Muscle of arm (tissue), 12 donors: ENCODE data around the gene GRID2. TPM values are rescaled to one million over a fixed set of nuclear protein-coding genes. Genes with fewer than 3 reads are reported as not detected.

ENCODE experiments used
- DNase-seq: peaks from one replicate; pipeline ENCODE4 v3.0.0-alpha.2; 2013
- polyA plus RNA-seq, 12 donors: library from polyadenylated mRNA; unstranded; fragments of 120-200 nt; gene quantifications; one replicate each; pipeline ENCODE4 v1.2.1, GENCODE V29; 2013; ENCODE audit not compliant: insufficient read length in 12 of 12

GRID2 gene
- polyA plus RNA-seq, 12 donors = 0.21 to 1.6 (median 0.53) TPM; not detected in 2

- DNase-seq = no peak
Measured at GRCh38 chr4:93748373-93749291, 1444.9 kb downstream of the GRID2 start.

GRCh38 chr4:93749292-93749761 lies 1445.6 kb downstream of the GRID2 start:
- DNase-seq = no peak

GRCh38 chr4:93751411-93751810 lies 1447.6 kb downstream of the GRID2 start:
- no peak for DNase-seq

- DNase-seq = no peak
Measured at GRCh38 chr4:93756101-93756500, 1452.3 kb downstream of the GRID2 start.

- no peak for DNase-seq
Measured at GRCh38 chr4:93759506-93759905, 1455.7 kb downstream of the GRID2 start.

GRCh38 chr4:93760284-93760683 lies 1456.5 kb downstream of the GRID2 start:
- DNase-seq = no peak

GRCh38 chr4:93761286-93761685 lies 1457.5 kb downstream of the GRID2 start:
- DNase-seq = no peak

- peak; percentile 43 for DNase-seq
Measured at GRCh38 chr4:93764639-93765246, 1461.0 kb downstream of the GRID2 start.

GRCh38 chr4:93767917-93768316 lies 1464.2 kb downstream of the GRID2 start:
- no peak for DNase-seq

- no peak for DNase-seq
Measured at GRCh38 chr4:93770201-93770600, 1466.4 kb downstream of the GRID2 start.

GRCh38 chr4:93771640-93772411 lies 1468.1 kb downstream of the GRID2 start:
- DNase-seq = no peak

- DNase-seq = no peak
Measured at GRCh38 chr4:93772858-93773257, 1469.1 kb downstream of the GRID2 start.

- DNase-seq = no peak
Measured at GRCh38 chr4:93775551-93775950, 1471.8 kb downstream of the GRID2 start.

- DNase-seq = no peak
Measured at GRCh38 chr4:93776386-93777080, 1472.8 kb downstream of the GRID2 start.

GRCh38 chr4:93777081-93777460 lies 1473.3 kb downstream of the GRID2 start:
- DNase-seq = no peak

- DNase-seq = no peak
Measured at GRCh38 chr4:93779228-93779627, 1475.5 kb downstream of the GRID2 start.

- DNase-seq = no peak
Measured at GRCh38 chr4:93780080-93780479, 1476.3 kb downstream of the GRID2 start.

- DNase-seq = no peak
Measured at GRCh38 chr4:93781198-93781597, 1477.4 kb downstream of the GRID2 start.

- DNase-seq = no peak
Measured at GRCh38 chr4:93786149-93786548, 1482.4 kb downstream of the GRID2 start.

GRCh38 chr4:93788712-93789111 lies 1484.9 kb downstream of the GRID2 start:
- DNase-seq = no peak

GRCh38 chr4:93791570-93792195 lies 1487.9 kb downstream of the GRID2 start:
- peak; percentile 59 for DNase-seq
